A549 (cell line): ENCODE data around the gene CCNQ.

ENCODE experiments used
- BCL3 ChIP-seq: fragments of >200 bp; sonication (Bioruptor Twin); formaldehyde crosslinking; IDR thresholded peaks from 3 replicates; pipeline ENCODE4 v1.6.1; 2016
- CHD4 ChIP-seq: fragments of 200-600 bp; sonication (generic); IDR thresholded peaks from 2 replicates; pipeline ENCODE4 v1.6.1; 2016; ENCODE audit warnings: antibody characterized with exemption, mild to moderate bottlenecking, borderline replicate concordance
- EP300 ChIP-seq, 2 experiments: fragments of >200 bp; sonication (Bioruptor Twin); formaldehyde crosslinking; IDR thresholded peaks; 2 replicates in 1 of 2; 3 replicates in 1 of 2; pipeline ENCODE4 v1.6.1; 2016 to 2017
- JUNB ChIP-seq: fragments of >200 bp; sonication (Bioruptor Twin); formaldehyde crosslinking; IDR thresholded peaks from 2 replicates; pipeline ENCODE4 v1.6.1; 2016
- RFX5 ChIP-seq: fragments of 450-650 bp; IDR thresholded peaks from 2 replicates; pipeline ENCODE4 v1.7.1; 2014; ENCODE audit warnings: antibody characterized with exemption, mild to moderate bottlenecking, moderate library complexity
- SMC3 ChIP-seq: fragments of >200 bp; sonication (Bioruptor Twin); formaldehyde crosslinking; IDR thresholded peaks from 3 replicates; pipeline ENCODE4 v1.6.1; 2018; ENCODE audit warnings: inconsistent platforms
- TP53 ChIP-seq: fragments of 250-450 bp; sonication (Bioruptor Pico); IDR thresholded peaks from 2 replicates; pipeline ENCODE4 v1.5.0; 2021; ENCODE audit warnings: mild to moderate bottlenecking, moderate library complexity
- USF2 ChIP-seq: fragments of 450-650 bp; IDR thresholded peaks from 2 replicates; pipeline ENCODE4 v1.6.1; 2014; ENCODE audit warnings: antibody characterized with exemption
- TF ChIP-seq, protein P1 (sequence below): fragments of >200 bp; sonication (Bioruptor Twin); formaldehyde crosslinking; IDR thresholded peaks from 3 replicates; pipeline ENCODE4 v1.5.1; 2016

DNA sequence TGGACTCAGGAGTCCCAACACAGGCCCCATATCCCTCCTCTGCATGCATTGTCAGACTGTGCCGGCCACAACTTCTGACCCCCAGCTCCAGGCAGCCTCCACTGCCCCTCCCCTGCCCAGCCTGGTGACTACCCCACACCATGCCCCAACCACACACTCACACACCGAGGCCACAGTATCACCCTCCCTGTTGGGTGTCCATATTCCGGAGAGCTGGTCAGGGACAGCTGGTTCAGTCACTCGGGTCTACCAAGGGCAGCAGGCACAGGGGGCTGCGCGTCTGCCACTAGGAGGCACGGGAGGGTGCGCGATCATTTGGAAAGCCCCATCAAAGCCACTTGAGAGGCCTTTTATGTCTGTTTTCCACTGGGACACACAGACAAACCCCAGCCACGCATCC is 26.3 kb downstream of the CCNQ start:
- no peak for TF ChIP-seq SMC3
- no peak for TF ChIP-seq EP300 (IDR thresholded peaks at IDR 0.05)
- no peak for TF ChIP-seq JUNB
- no peak for TF ChIP-seq BCL3
- TF ChIP-seq, protein P1, sequence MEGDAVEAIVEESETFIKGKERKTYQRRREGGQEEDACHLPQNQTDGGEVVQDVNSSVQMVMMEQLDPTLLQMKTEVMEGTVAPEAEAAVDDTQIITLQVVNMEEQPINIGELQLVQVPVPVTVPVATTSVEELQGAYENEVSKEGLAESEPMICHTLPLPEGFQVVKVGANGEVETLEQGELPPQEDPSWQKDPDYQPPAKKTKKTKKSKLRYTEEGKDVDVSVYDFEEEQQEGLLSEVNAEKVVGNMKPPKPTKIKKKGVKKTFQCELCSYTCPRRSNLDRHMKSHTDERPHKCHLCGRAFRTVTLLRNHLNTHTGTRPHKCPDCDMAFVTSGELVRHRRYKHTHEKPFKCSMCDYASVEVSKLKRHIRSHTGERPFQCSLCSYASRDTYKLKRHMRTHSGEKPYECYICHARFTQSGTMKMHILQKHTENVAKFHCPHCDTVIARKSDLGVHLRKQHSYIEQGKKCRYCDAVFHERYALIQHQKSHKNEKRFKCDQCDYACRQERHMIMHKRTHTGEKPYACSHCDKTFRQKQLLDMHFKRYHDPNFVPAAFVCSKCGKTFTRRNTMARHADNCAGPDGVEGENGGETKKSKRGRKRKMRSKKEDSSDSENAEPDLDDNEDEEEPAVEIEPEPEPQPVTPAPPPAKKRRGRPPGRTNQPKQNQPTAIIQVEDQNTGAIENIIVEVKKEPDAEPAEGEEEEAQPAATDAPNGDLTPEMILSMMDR: no peak
- no peak for TF ChIP-seq TP53 (CRISPR knock-in tag)
- TF ChIP-seq RFX5: no peak
- no peak for TF ChIP-seq USF2
- TF ChIP-seq CHD4: no peak
